Measurements from ENCODE around the gene PEX1.

Gene PEX1

GRCh38 chr7:92534572-92534971 is 6.3 kb upstream of the PEX1 start:
- FAIRE-seq (no peak), DNase-seq (ENCODE audit: insufficient read length) (no peak)
- no peak for TF ChIP-seq TAF1 (IDR thresholded peaks at IDR 0.05; ENCODE audit: borderline replicate concordance, low read depth, low read length)
- TF ChIP-seq POLR2AphosphoS5 (IDR thresholded peaks at IDR 0.05; ENCODE audit: low read depth, low read length): no peak
- TF ChIP-seq POLR2A (IDR thresholded peaks at IDR 0.05; ENCODE audit: low read depth, low read length): no peak

DNA sequence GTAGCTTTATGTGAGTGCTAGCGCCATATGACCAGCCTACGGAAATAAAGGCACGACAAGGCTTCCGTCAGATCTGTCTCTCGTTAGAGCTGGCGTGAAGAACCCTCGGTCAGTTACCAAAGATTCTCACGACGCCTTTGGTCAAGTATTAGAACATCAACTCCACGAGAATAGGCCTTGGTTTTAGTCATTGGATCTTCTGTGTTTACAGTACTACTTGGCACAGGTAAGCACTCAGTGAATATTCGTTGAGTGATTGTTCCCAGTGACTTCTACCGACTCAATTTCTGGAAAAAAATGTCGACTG is 591 bp upstream of the PEX1 start:
- no peak for TF ChIP-seq POLR2AphosphoS5 (IDR thresholded peaks at IDR 0.05; ENCODE audit: low read depth, low read length)
- no peak for TF ChIP-seq POLR2A (IDR thresholded peaks at IDR 0.05; ENCODE audit: low read depth, low read length)
- no peak for TF ChIP-seq TAF1 (IDR thresholded peaks at IDR 0.05; ENCODE audit: borderline replicate concordance, low read depth, low read length)
- FAIRE-seq (no peak), DNase-seq (ENCODE audit: insufficient read length) (no peak)

GRCh38 chr7:92527300-92528187 is 776 bp downstream of the PEX1 start:
- TF ChIP-seq POLR2AphosphoS5 (IDR thresholded peaks at IDR 0.05; ENCODE audit: low read depth, low read length) (no peak), TAF1 (IDR thresholded peaks at IDR 0.05; ENCODE audit: borderline replicate concordance, low read depth, low read length) (no peak), POLR2A (IDR thresholded peaks at IDR 0.05; ENCODE audit: low read depth, low read length) (no peak)
- peak; percentile 90 for FAIRE-seq
- peak; percentile 29 for DNase-seq (ENCODE audit: insufficient read length)

- DNase-seq (ENCODE audit: insufficient read length) (no peak), FAIRE-seq (no peak)
- TF ChIP-seq POLR2AphosphoS5 (IDR thresholded peaks at IDR 0.05; ENCODE audit: low read depth, low read length) (no peak), POLR2A (IDR thresholded peaks at IDR 0.05; ENCODE audit: low read depth, low read length) (no peak), TAF1 (IDR thresholded peaks at IDR 0.05; ENCODE audit: borderline replicate concordance, low read depth, low read length) (no peak)
These were observed 5.2 kb downstream of the PEX1 start for GRCh38 chr7:92523110-92523509.

DNA sequence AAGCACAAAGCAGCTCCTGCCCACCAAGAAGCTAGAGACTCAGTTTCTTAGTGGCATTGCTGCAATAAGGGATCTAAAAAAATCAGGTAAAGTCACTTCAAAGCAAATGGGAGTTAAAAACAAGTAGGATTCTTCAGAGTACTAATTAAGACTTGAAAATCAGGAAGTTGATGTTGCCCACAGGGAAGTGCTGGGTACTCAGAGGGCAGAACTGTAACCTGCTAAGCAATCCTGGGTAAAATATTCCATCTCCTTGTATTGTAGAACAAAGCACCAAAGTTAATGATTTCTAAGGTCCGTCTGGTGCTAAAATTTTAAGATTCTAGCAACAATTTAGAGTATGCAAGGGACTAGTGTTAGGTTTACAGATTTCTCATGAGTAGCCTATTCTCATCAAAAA is 8.3 kb downstream of the PEX1 start:
- TF ChIP-seq POLR2A (IDR thresholded peaks at IDR 0.05; ENCODE audit: low read depth, low read length) (no peak), TAF1 (IDR thresholded peaks at IDR 0.05; ENCODE audit: borderline replicate concordance, low read depth, low read length) (no peak), POLR2AphosphoS5 (IDR thresholded peaks at IDR 0.05; ENCODE audit: low read depth, low read length) (no peak)
- DNase-seq (ENCODE audit: insufficient read length) (no peak), FAIRE-seq (no peak)

DNA sequence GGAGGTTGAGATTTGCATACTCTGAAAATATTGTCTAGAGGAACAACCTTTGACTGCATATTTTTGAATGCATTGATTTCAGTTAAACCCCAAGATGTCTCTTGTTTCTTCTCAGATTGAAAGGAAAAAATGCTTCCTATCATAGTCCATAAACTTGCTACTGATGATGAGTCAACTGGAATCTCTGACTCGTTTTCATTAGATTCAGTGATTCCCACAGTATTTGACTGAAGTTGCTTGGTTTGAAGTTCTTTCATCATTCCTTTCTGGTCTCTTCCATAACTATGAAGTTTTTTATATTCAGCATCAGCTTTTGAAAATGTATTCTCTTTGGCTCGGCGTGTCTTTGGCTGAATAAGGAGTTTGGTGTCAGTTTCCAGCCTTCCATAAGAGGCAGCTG is 10.7 kb downstream of the PEX1 start:
- no peak for DNase-seq (ENCODE audit: insufficient read length)
- FAIRE-seq: no peak
- no peak for TF ChIP-seq TAF1 (IDR thresholded peaks at IDR 0.05; ENCODE audit: borderline replicate concordance, low read depth, low read length)
- no peak for TF ChIP-seq POLR2AphosphoS5 (IDR thresholded peaks at IDR 0.05; ENCODE audit: low read depth, low read length)
- TF ChIP-seq POLR2A (IDR thresholded peaks at IDR 0.05; ENCODE audit: low read depth, low read length): no peak

- no peak for DNase-seq (ENCODE audit: insufficient read length)
- TF ChIP-seq POLR2A (IDR thresholded peaks at IDR 0.05; ENCODE audit: low read depth, low read length): no peak
- FAIRE-seq: no peak
These were observed 15.0 kb downstream of the PEX1 start for GRCh38 chr7:92513167-92513902.

GRCh38 chr7:92508946-92509345 is 19.4 kb downstream of the PEX1 start:
- DNase-seq (ENCODE audit: insufficient read length) (no peak), FAIRE-seq (no peak)
- TF ChIP-seq POLR2AphosphoS5 (IDR thresholded peaks at IDR 0.05; ENCODE audit: low read depth, low read length): no peak
- no peak for TF ChIP-seq POLR2A (IDR thresholded peaks at IDR 0.05; ENCODE audit: low read depth, low read length)
- no peak for TF ChIP-seq TAF1 (IDR thresholded peaks at IDR 0.05; ENCODE audit: borderline replicate concordance, low read depth, low read length)

GRCh38 chr7:92506363-92506762 is 22.0 kb downstream of the PEX1 start:
- FAIRE-seq: no peak
- DNase-seq (ENCODE audit: insufficient read length): no peak

GRCh38 chr7:92504563-92504962 is 23.8 kb downstream of the PEX1 start:
- FAIRE-seq (no peak), DNase-seq (ENCODE audit: insufficient read length) (no peak)
- TF ChIP-seq POLR2A (IDR thresholded peaks at IDR 0.05; ENCODE audit: low read depth, low read length) (no peak), TAF1 (IDR thresholded peaks at IDR 0.05; ENCODE audit: borderline replicate concordance, low read depth, low read length) (no peak), POLR2AphosphoS5 (IDR thresholded peaks at IDR 0.05; ENCODE audit: low read depth, low read length) (no peak)

More at GRCh38 chr7:92506363-92506762, 22.0 kb downstream of the PEX1 start:
- no peak for TF ChIP-seq POLR2AphosphoS5 (IDR thresholded peaks at IDR 0.05; ENCODE audit: low read depth, low read length)
- TF ChIP-seq TAF1 (IDR thresholded peaks at IDR 0.05; ENCODE audit: borderline replicate concordance, low read depth, low read length): no peak
- TF ChIP-seq POLR2A (IDR thresholded peaks at IDR 0.05; ENCODE audit: low read depth, low read length): no peak

DNA sequence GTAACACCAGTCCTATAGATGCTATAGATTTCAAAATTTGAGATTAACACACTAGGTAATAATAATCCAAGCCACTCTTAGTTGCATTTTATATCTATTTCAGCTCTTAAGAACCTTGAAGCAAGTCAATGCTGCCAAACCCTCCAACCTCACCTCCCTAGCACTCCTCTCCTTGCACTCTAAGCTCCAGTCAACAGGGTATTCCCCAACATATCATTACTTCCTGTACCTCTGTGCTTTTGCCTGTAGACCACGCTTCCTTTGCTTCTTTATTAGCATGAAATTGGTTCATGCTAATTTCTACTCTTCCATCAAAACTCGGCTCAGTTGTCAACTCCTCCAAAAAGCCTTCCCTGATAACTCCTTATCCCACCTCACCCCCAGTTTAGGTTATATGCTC is 24.6 kb downstream of the PEX1 start:
- TF ChIP-seq POLR2AphosphoS5 (IDR thresholded peaks at IDR 0.05; ENCODE audit: low read depth, low read length): no peak
- TF ChIP-seq POLR2A (IDR thresholded peaks at IDR 0.05; ENCODE audit: low read depth, low read length): no peak
- no peak for TF ChIP-seq TAF1 (IDR thresholded peaks at IDR 0.05; ENCODE audit: borderline replicate concordance, low read depth, low read length)
- FAIRE-seq (peak; percentile 70), DNase-seq (ENCODE audit: insufficient read length) (no peak)

GRCh38 chr7:92498557-92498956 is 29.8 kb downstream of the PEX1 start:
- DNase-seq (ENCODE audit: insufficient read length) (no peak), FAIRE-seq (no peak)
- TF ChIP-seq TAF1 (IDR thresholded peaks at IDR 0.05; ENCODE audit: borderline replicate concordance, low read depth, low read length) (no peak), POLR2AphosphoS5 (IDR thresholded peaks at IDR 0.05; ENCODE audit: low read depth, low read length) (no peak), POLR2A (IDR thresholded peaks at IDR 0.05; ENCODE audit: low read depth, low read length) (no peak)
